Germinal center (tissue), 1 donor: ENCODE results near the gene PCAT7.

Experiments used
- DNase-seq: peaks from one replicate; pipeline ENCODE4 v3.0.0; 2012; ENCODE audit warnings: mixed read lengths, low spot score

Gene PCAT7

DNA sequence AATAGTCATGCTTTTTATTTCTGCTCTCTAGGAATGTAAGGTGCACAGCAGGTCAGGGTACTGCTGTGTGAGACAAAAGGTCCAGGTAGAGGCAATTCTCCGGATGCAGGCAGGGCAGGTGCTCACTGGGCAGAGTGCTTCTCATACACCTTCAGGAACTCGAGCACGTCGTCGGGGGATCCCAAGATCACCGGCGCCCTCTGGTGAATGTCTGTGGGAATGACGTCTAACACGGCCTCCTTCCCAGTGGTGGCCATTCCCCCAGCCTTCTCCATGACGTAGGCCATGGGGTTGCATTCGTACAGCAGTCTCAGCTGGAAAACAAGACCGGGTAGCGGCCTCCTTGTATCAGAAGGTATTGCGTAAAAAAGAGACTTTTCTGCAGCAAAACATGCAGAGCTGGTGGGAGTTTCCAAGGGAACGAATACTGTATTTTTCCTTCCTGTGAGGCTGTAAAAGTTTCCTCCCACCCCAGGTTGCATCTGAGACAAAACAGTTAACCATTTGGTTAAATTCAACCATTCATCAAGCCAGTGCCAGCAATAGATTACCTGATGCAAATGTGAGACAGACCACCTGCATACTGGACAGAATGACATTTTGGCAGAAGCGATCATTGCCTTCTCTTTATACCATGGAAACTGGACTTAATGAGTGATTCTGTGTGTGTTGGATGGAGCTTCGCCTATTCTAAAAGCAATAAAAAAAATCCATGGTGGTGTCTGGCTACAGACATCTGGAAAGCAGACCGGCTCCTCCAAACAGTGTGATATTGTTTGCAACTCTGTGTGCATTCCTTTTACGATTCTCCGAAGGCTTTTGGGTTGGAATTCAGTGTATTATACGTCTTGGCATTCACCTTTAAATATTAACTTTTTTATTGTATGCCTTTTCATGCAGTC lies 48.6 kb downstream of the PCAT7 start:
- peak; percentile 83 for DNase-seq

DNA sequence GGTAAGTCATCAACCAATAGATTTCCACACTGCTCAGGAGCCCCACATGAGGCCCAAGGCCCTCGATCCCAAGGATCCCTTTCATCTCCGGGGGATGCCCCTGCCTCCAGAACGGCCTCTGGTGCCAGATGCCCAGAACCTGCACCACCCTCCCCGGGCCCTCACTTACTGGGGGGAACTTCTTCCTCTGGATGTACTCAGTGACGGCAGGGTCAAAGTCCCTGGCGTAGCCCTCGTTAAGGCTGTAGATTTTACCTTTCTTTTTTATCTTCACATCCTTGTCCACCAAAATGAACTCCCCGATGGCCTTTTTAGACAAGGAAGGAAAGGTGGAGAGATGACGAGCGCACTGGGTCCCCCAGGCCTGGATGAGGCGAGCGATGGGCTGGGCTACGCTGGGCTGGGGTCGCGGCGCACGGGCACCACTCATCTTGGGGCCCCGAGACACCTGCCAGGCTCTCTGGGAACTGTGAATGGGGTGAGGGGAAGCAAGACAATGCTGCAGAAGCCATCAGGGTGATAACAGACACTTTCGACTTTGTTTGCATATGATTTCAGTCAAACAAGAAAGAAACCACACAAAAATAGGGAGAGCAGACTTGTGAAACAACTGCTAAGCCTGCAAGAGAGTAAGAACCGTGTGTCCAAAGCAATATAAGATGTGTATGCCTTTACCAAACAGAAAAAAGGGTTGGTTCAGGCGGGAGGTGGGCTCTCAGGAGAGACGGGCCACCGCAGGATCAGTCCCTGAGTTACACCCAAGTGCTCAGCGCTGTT lies 52.0 kb downstream of the PCAT7 start:
- no peak for DNase-seq

DNA sequence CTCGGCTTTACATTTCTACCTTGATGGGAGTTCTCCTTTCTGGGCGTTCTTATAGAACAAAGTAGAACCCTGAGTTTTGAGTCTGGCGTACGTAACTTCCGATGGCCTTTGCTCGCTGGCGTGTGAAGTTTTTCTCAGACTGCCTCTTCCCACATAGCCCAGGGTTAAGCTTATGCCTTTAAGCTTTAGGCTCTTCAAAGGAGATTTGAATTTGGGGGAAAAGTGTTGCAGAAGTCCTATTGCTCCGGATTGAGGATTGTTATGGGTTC lies 52.5 kb downstream of the PCAT7 start:
- DNase-seq, result no peak

DNA sequence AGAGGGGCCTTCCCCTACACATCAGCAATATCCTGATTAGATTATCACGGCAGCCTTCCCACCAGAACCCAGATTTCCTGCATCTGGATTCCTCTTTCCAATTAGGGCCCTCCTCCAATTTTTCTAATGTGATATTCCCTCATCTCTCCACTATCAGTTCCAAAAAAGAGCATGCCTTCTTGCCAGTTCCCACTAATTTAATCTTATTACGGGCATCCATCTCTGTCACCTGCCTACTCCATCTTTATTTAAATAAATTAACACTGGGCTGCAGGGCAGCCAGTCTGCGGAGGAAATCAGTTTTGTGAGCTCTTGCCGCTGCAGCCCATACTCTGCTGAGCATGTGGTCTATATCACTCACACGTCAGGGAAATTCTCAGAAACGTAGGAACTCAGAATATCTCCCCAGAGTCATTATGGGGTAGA lies 55.3 kb downstream of the PCAT7 start:
- no peak for DNase-seq

DNA sequence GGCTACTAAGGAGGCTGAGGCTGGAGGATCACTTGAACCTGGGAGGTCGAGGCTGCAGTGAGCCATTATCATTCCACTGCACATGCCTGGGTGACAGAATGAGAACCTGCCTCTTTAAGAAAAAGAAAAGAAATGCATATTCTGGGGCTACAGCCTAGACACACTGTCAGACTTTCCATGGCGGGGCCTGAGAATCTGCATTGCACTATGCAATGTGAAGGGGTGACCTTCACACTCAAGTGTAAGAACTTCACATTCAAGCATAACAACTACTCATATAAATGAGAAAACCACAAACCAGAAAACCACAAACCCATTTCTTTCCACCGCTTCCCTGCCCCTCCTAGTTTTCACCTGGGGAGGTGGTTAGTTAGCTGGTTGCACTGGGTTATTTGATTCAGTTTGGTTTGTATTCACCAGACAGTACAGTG lies 56.8 kb downstream of the PCAT7 start:
- no peak for DNase-seq

DNA sequence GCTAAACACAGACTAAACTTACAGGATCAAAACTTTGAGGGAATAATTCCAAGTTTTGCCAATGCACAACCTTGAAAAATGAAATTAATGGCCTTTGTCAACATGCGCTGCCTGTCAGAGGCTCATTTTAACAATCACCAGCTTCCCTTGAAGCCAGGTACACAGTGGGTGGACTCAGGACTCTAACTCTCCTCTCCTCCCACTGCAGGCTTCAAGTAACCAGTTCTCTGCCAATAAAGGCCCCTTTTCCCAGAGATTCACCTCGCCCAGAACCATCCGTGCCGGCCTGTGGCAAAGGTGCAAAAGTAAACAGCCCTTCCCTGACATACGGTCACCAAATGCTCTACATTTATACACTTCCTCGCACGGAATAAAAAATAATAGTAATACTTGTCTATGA lies 57.2 kb downstream of the PCAT7 start:
- DNase-seq, result no peak

DNA sequence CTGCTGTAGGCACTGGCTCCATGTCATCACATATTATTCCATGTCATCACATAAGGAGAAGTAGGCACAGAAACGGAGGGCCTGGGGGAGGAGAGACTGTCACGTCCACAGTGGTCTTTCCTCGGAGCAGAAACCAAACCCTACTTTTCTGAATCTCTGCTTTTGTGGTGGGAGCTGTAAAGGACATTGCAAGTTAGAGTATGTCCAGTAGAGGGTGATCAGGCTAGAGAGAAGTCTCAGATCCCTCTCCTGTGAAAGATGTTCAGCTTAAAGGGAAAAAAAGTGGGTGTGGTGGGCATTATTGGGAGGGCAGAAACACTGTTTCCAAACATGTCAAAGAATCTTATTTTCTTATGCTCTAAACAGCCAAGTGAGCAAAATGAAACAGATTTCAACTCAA lies 58.1 kb downstream of the PCAT7 start:
- no peak for DNase-seq

DNA sequence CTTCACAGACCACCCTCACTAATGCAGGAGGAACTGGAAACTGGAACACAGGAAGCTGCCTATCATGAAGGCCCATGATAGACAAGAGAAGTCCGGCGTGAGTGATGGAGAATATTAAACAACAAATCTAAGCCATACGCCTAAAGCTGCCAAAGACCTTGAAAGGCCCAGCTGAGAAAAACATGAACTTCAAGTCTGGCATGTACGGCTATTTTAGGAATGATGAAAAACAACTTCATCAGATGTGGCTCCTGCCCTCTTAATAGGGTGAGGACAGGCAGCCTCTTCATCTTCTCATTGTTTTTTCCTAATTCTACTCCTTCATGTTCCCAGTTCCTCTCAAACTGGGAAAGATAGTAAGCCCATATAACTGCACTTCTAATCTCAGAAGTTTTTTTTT lies 64.1 kb downstream of the PCAT7 start:
- no peak for DNase-seq
